Loucy (cell line): ENCODE measurements around the gene OGA.

Experiments used
- H2AFZ ChIP-seq: fragments of 200-600 bp; sonication (generic); 2 replicates; pipeline ENCODE4 v1.6.0; 2016; ENCODE audit warnings: antibody characterized with exemption, mild to moderate bottlenecking, low read length, moderate library complexity
- H3F3A ChIP-seq: fragments of 200-600 bp; 2 replicates; pipeline ENCODE4 v1.6.0; 2016; ENCODE audit warnings: antibody characterized with exemption, low read depth, mild to moderate bottlenecking
- H3K27me3 ChIP-seq: fragments of 200-600 bp; sonication (generic); 2 replicates; pipeline ENCODE4 v1.6.1; 2014; ENCODE audit warnings: low read length, mild to moderate bottlenecking; ENCODE audit not compliant: insufficient read depth, poor library complexity, severe bottlenecking
- H3K36me3 ChIP-seq: fragments of 200-600 bp; sonication (generic); 2 replicates; pipeline ENCODE4 v1.6.1; 2016; ENCODE audit warnings: low read length; ENCODE audit not compliant: insufficient read depth
- H3K4me1 ChIP-seq: fragments of 200-600 bp; sonication (generic); 2 replicates; pipeline ENCODE4 v1.5.1; 2014; ENCODE audit warnings: low read length, mild to moderate bottlenecking; ENCODE audit not compliant: insufficient read depth, poor library complexity, severe bottlenecking
- H3K4me2 ChIP-seq: fragments of 200-600 bp; sonication (generic); 2 replicates; pipeline ENCODE4 v1.6.0; 2014; ENCODE audit warnings: antibody characterized with exemption, low read length, low read depth, mild to moderate bottlenecking; ENCODE audit not compliant: poor library complexity, severe bottlenecking
- H3K4me3 ChIP-seq: fragments of 200-600 bp; sonication (generic); 2 replicates; pipeline ENCODE4 v1.5.1; 2014; ENCODE audit warnings: low read length, mild to moderate bottlenecking, mixed read lengths; ENCODE audit not compliant: poor library complexity, severe bottlenecking
- H3K79me2 ChIP-seq: fragments of 200-600 bp; sonication (generic); 2 replicates; pipeline ENCODE4 v1.6.1; 2014; ENCODE audit warnings: low read length; ENCODE audit not compliant: insufficient read depth
- H3K9ac ChIP-seq: fragments of 200-600 bp; sonication (generic); 2 replicates; pipeline ENCODE4 v1.6.0; 2014; ENCODE audit warnings: mild to moderate bottlenecking, low read depth, low read length, moderate library complexity; ENCODE audit not compliant: poor library complexity, severe bottlenecking
- H3K9me2 ChIP-seq: fragments of 200-600 bp; sonication (generic); replicated peaks from 2 replicates; pipeline ENCODE4 v1.6.1; 2016; ENCODE audit warnings: low read depth, low read length, mixed read lengths
- H3K9me3 ChIP-seq: fragments of 200-600 bp; sonication (generic); 2 replicates; pipeline ENCODE4 v1.6.1; 2014; ENCODE audit warnings: mild to moderate bottlenecking, antibody characterized with exemption, low read length, low read depth; ENCODE audit not compliant: insufficient read depth
- H4K20me1 ChIP-seq: fragments of 200-600 bp; sonication (generic); 2 replicates; pipeline ENCODE4 v1.6.0; 2014; ENCODE audit warnings: antibody characterized with exemption, low read length, mild to moderate bottlenecking; ENCODE audit not compliant: insufficient read depth, poor library complexity, severe bottlenecking
- EZH2phosphoT487 ChIP-seq: fragments of 200-600 bp; IDR thresholded peaks from 2 replicates; pipeline ENCODE4 v1.6.1; 2018; ENCODE audit warnings: antibody characterized with exemption, mild to moderate bottlenecking, moderate library complexity, borderline replicate concordance
- TF ChIP-seq, protein P1 (sequence below): fragments of 200-600 bp; sonication (generic); conservative IDR thresholded peaks from 2 replicates; pipeline ENCODE4 v1.5.1; 2014; ENCODE audit warnings: mild to moderate bottlenecking, antibody characterized with exemption, low read length

Gene OGA

DNA sequence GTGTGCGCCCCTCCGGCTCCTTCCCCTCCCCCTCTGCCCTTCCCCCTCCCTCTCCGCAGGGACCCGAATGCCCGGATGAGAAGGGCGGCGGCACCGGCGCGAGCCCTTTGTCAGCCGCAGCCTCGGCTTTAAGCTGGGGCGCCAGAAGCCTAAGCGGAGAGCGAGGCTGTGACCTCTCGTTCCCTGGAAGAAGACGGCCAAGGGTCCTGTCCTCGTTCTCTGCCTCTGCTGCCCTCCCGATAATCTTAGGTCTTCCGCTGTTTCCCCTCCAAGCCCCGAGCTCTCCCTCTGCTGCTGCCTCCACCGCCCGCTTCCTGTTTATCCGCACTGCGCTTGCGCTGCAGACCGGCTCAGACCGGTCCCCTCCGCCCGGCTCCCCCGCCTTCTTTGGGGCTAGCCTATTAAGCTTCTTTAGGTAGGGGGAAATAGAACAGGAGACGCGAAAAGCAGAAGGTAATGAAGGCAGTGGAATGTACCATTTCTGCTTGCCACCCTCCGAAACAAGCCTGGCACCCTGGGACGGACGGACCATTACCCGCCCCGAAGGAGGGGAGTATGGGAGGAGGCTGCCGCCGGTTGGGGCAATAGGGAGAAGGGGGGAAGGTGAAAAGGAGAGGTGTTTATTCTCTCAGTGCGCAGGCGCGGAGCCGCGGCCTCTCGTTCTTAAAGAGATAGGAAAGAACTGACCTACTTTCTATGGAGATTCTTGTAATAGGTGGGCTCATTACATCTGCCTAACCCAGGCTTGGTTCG, at the start of gene OGA:
OGA (minus strand) TSS at position 326 of the 753 bp plus-strand sequence. CDS start 422 bp downstream, outside the sequence.
- no peaks in the 10 kb centered on the region for H3K9me3 ChIP-seq
- H3K36me3 ChIP-seq, result no peaks in the 10 kb centered on the region
- TF ChIP-seq, protein P1, sequence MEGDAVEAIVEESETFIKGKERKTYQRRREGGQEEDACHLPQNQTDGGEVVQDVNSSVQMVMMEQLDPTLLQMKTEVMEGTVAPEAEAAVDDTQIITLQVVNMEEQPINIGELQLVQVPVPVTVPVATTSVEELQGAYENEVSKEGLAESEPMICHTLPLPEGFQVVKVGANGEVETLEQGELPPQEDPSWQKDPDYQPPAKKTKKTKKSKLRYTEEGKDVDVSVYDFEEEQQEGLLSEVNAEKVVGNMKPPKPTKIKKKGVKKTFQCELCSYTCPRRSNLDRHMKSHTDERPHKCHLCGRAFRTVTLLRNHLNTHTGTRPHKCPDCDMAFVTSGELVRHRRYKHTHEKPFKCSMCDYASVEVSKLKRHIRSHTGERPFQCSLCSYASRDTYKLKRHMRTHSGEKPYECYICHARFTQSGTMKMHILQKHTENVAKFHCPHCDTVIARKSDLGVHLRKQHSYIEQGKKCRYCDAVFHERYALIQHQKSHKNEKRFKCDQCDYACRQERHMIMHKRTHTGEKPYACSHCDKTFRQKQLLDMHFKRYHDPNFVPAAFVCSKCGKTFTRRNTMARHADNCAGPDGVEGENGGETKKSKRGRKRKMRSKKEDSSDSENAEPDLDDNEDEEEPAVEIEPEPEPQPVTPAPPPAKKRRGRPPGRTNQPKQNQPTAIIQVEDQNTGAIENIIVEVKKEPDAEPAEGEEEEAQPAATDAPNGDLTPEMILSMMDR, result no peak
- peaks cover 51% of the 10 kb centered on the region for H3K4me1 ChIP-seq
- H3K27me3 ChIP-seq, result no peaks in the 10 kb centered on the region
- H3K9ac ChIP-seq, result peak within 1 kb of the TSS; percentile 91
- H4K20me1 ChIP-seq, result peaks cover 48% of the 10 kb centered on the region
- peak within 1 kb of the TSS; percentile 100 for H3K4me2 ChIP-seq
- H3K79me2 ChIP-seq, result peaks cover 64% of the 10 kb centered on the region
- H3F3A ChIP-seq, result no peaks in the 10 kb centered on the region
- peak within 1 kb of the TSS; percentile 86 for H2AFZ ChIP-seq
- H3K4me3 ChIP-seq, result peak within 1 kb of the TSS; percentile 98
- H3K9me2 ChIP-seq, result no peaks in the 10 kb centered on the region

DNA sequence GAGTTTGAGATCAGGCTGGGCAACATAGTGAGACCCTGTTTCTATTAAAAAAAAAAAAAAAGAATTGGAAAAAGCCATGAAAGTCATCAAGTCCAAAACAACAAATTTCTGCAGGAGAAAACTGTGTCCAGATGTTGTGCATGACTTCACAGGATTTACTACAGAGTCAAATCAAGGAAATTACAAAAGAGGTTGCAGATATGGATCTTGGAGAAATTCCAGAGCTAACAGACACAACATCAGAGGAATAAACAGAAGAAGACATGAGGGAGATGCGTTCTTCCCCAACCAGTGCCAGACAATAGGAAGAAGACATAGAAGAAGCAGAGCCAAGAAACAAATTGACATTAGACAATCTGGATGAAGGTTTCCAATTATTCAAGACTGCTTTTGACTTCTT, 49.7 kb upstream of the OGA start:
- TF ChIP-seq, protein P1, result no peak
- H3K79me2 ChIP-seq, result no peaks in the 10 kb centered on the region
- H2AFZ ChIP-seq, result no peak overlapping the region
- no peaks in the 10 kb centered on the region for H4K20me1 ChIP-seq
- H3K9me3 ChIP-seq, result no peaks in the 10 kb centered on the region
- no peak overlapping the region for H3K9ac ChIP-seq
- H3K4me2 ChIP-seq, result no peak overlapping the region
- no peaks in the 10 kb centered on the region for H3K27me3 ChIP-seq
- peaks cover 3% of the 10 kb centered on the region; the same call in 1 of the 2 replicates for H3F3A ChIP-seq
- no peaks in the 10 kb centered on the region for H3K9me2 ChIP-seq
- no peak overlapping the region for H3K4me3 ChIP-seq
- H3K4me1 ChIP-seq, result peaks cover 43% of the 10 kb centered on the region
- H3K36me3 ChIP-seq, result no peaks in the 10 kb centered on the region

DNA sequence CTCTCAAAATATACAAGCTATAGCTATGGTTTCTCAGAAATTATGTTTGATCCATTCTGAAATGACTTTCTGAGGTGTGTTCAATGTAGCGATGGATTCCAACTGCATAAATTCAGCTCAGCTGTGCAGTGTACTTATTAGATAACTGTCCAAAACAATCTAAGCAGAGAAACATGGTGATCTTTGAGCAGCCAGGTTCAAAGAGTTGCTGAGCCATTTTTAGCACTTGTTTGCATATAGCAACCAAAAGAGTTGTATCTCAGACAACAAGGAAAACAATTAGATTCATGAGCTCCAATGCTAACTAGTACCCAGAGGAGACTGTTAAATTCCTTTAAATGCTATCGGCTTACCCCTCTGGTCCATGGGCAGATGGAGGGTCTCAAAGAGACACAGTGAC, 41.3 kb upstream of the OGA start:
- no peaks in the 10 kb centered on the region for H3K79me2 ChIP-seq
- peaks cover 11% of the 10 kb centered on the region; the same call in 1 of the 2 replicates for H3K9me3 ChIP-seq
- H3K27me3 ChIP-seq, result no peaks in the 10 kb centered on the region
- no peaks in the 10 kb centered on the region for H3K9me2 ChIP-seq
- no peak overlapping the region for H3K4me3 ChIP-seq
- H3K4me2 ChIP-seq, result peak overlapping the region; percentile 45
- H2AFZ ChIP-seq, result no peak overlapping the region
- TF ChIP-seq EZH2phosphoT487, result no peak
- TF ChIP-seq, protein P1, result no peak
- H3K4me1 ChIP-seq, result peaks cover 31% of the 10 kb centered on the region
- H3K9ac ChIP-seq, result peak overlapping the region; percentile 53
- no peaks in the 10 kb centered on the region for H4K20me1 ChIP-seq
- peaks cover 14% of the 10 kb centered on the region; the same call in 1 of the 2 replicates for H3K36me3 ChIP-seq
- peaks cover 3% of the 10 kb centered on the region; the same call in 1 of the 2 replicates for H3F3A ChIP-seq
